H9 (cell line): ENCODE results near the gene FYCO1. TPM values are rescaled to one million over a fixed set of nuclear protein-coding genes. Genes with fewer than 3 reads are reported as not detected.

Source experiments
- DNase-seq: peaks from one replicate; pipeline ENCODE4 v3.0.0-alpha.2; 2017
- H2AFZ ChIP-seq: one replicate; pipeline ENCODE4 v1.6.1; 2013; ENCODE audit warnings: mild to moderate bottlenecking, low read length, control low read depth, moderate library complexity
- H2AK5ac ChIP-seq: 2 replicates; pipeline ENCODE4 v1.6.1; 2013; ENCODE audit warnings: low read length, control low read depth, mixed read lengths; ENCODE audit not compliant: insufficient read length
- H2BK120ac ChIP-seq: one replicate; pipeline ENCODE4 v1.6.1; 2013; ENCODE audit warnings: low read depth, mild to moderate bottlenecking, low read length, control low read depth, inconsistent platforms; ENCODE audit not compliant: poor library complexity, severe bottlenecking
- H2BK12ac ChIP-seq: 2 replicates; pipeline ENCODE4 v1.6.1; 2013; ENCODE audit warnings: low read length, control low read depth, mixed read lengths, low read depth; ENCODE audit not compliant: insufficient read length
- H2BK15ac ChIP-seq: 2 replicates; pipeline ENCODE4 v1.6.1; 2013; ENCODE audit warnings: low read depth, low read length, control low read depth
- H2BK20ac ChIP-seq: one replicate; pipeline ENCODE4 v1.6.1; 2013; ENCODE audit warnings: low read depth, mild to moderate bottlenecking, low read length, control low read depth, inconsistent platforms; ENCODE audit not compliant: poor library complexity, severe bottlenecking
- H2BK5ac ChIP-seq: 2 replicates; pipeline ENCODE4 v1.6.1; 2013; ENCODE audit warnings: low read length, control low read depth, mixed read lengths; ENCODE audit not compliant: insufficient read length
- H3K14ac ChIP-seq: 2 replicates; pipeline ENCODE4 v1.6.1; 2013; ENCODE audit warnings: low read length, control low read depth; ENCODE audit not compliant: insufficient read depth
- H3K18ac ChIP-seq: 2 replicates; pipeline ENCODE4 v1.6.1; 2013; ENCODE audit warnings: low read depth, mild to moderate bottlenecking, mixed read lengths, low read length, control low read depth; ENCODE audit not compliant: insufficient read length
- H3K23ac ChIP-seq: 2 replicates; pipeline ENCODE4 v1.6.1; 2013; ENCODE audit warnings: low read length, control low read depth, mixed read lengths, low read depth; ENCODE audit not compliant: insufficient read length
- H3K23me2 ChIP-seq: 2 replicates; pipeline ENCODE4 v1.6.1; 2013; ENCODE audit warnings: low read depth, mild to moderate bottlenecking, mixed read lengths, low read length, control low read depth; ENCODE audit not compliant: insufficient read length, poor library complexity, severe bottlenecking
- H3K27ac ChIP-seq: 2 replicates; pipeline ENCODE4 v1.5.1; 2013; ENCODE audit warnings: low read length, control low read depth, mixed read lengths, low read depth; ENCODE audit not compliant: insufficient read length
- H3K27me3 ChIP-seq: 2 replicates; pipeline ENCODE4 v1.6.1; 2013; ENCODE audit warnings: low read length, control low read depth, inconsistent platforms; ENCODE audit not compliant: insufficient read depth
- H3K4ac ChIP-seq: 2 replicates; pipeline ENCODE4 v1.6.1; 2013; ENCODE audit warnings: low read depth, mild to moderate bottlenecking, control low read depth, inconsistent platforms, low read length, moderate library complexity
- H3K4me1 ChIP-seq: 2 replicates; pipeline ENCODE4 v1.6.1; 2013; ENCODE audit warnings: low read length, control low read depth, inconsistent platforms; ENCODE audit not compliant: insufficient read depth
- H3K4me2 ChIP-seq: 2 replicates; pipeline ENCODE4 v1.6.1; 2013; ENCODE audit warnings: low read length, control low read depth, mixed read lengths; ENCODE audit not compliant: insufficient read length, insufficient read depth
- H3K56ac ChIP-seq: 2 replicates; pipeline ENCODE4 v1.6.1; 2013; ENCODE audit warnings: low read depth, mild to moderate bottlenecking, mixed read lengths, low read length, control low read depth; ENCODE audit not compliant: insufficient read length
- H3K79me1 ChIP-seq: 2 replicates; pipeline ENCODE4 v1.6.1; 2013; ENCODE audit warnings: low read depth, mild to moderate bottlenecking, moderate library complexity, low read length, control low read depth, inconsistent platforms; ENCODE audit not compliant: insufficient read depth, poor library complexity, severe bottlenecking
- H3K79me2 ChIP-seq: 2 replicates; pipeline ENCODE4 v1.6.1; 2013; ENCODE audit warnings: low read length, control low read depth, inconsistent platforms; ENCODE audit not compliant: insufficient read depth
- H3K9ac ChIP-seq: 2 replicates; pipeline ENCODE4 v1.6.1; 2013; ENCODE audit warnings: low read length, control low read depth, mixed read lengths; ENCODE audit not compliant: insufficient read length; ENCODE audit errors: extremely low read depth
- H3K9me3 ChIP-seq: one replicate; pipeline ENCODE4 v1.6.1; 2013; ENCODE audit warnings: low read depth, low read length, inconsistent platforms; ENCODE audit not compliant: control insufficient read depth
- H3T11ph ChIP-seq: one replicate; pipeline ENCODE4 v1.6.1; 2013; ENCODE audit warnings: mild to moderate bottlenecking, low read length, control low read depth, inconsistent platforms
- H4K20me1 ChIP-seq: one replicate; pipeline ENCODE4 v1.6.1; 2013; ENCODE audit not compliant: control insufficient read depth, insufficient read length, insufficient read depth
- H4K5ac ChIP-seq: 2 replicates; pipeline ENCODE4 v1.6.1; 2013; ENCODE audit warnings: low read depth, mild to moderate bottlenecking, mixed read lengths, low read length, control low read depth; ENCODE audit not compliant: insufficient read length
- H4K8ac ChIP-seq: replicated peaks from 2 replicates; pipeline ENCODE4 v1.6.1; 2013; ENCODE audit warnings: low read length, control low read depth, mixed read lengths, low read depth; ENCODE audit not compliant: insufficient read length
- H4K91ac ChIP-seq: 2 replicates; pipeline ENCODE4 v1.6.1; 2013; ENCODE audit warnings: low read depth, mild to moderate bottlenecking, moderate library complexity, mixed read lengths, low read length, control low read depth; ENCODE audit not compliant: insufficient read length
- H3K27ac Mint-ChIP-seq, 3 experiments: 2 replicates in 2 of 3; 3 replicates in 1 of 3; pipeline ENCODE4 v1.8.0; 2020 to 2021; ENCODE audit warnings: mixed read lengths in 3 of 3, mild to moderate bottlenecking in 1 of 3, moderate library complexity in 1 of 3
- H3K27me3 Mint-ChIP-seq: 2 replicates; pipeline ENCODE4 v1.8.0; 2021; ENCODE audit warnings: low read depth, mild to moderate bottlenecking, moderate library complexity, mixed read lengths
- H3K36me3 Mint-ChIP-seq, 3 experiments: 2 replicates in 2 of 3; 3 replicates in 1 of 3; pipeline ENCODE4 v1.8.0; 2020 to 2021; ENCODE audit warnings: low read depth in 3 of 3, mixed read lengths in 3 of 3; ENCODE audit not compliant: insufficient read depth in 1 of 3
- H3K4me1 Mint-ChIP-seq, 2 experiments: 2 replicates each; pipeline ENCODE4 v1.8.0; 2020; ENCODE audit warnings: mixed read lengths in 2 of 2
- H3K4me3 Mint-ChIP-seq, 2 experiments: 2 replicates in 1 of 2; 3 replicates in 1 of 2; pipeline ENCODE4 v1.8.0; 2020 to 2021; ENCODE audit warnings: mild to moderate bottlenecking in 2 of 2, mixed read lengths in 2 of 2, moderate library complexity in 1 of 2
- H3K9me3 Mint-ChIP-seq, 2 experiments: 2 replicates in 1 of 2; 3 replicates in 1 of 2; pipeline ENCODE4 v1.8.0; 2020; ENCODE audit warnings: mild to moderate bottlenecking in 2 of 2, mixed read lengths in 2 of 2, moderate library complexity in 1 of 2
- WGBS: extraction: QIAGEN DNeasy Blood & Tissue Kit; methylation state at CpG from one replicate; pipeline ENCODE4 v1.1.7; 2013; ENCODE audit warnings: missing lambda C conversion rate, low lambda C conversion rate, mixed read lengths; ENCODE audit not compliant: insufficient read length; ENCODE audit errors: extremely low coverage; 5-methylcytosine and 5-hydroxymethylcytosine counted together
- total RNA-seq: library from RNA; stranded (reverse); gene quantifications from 2 replicates; pipeline ENCODE4 v1.2.1, GENCODE V29; 2021
- TF ChIP-seq, protein P1 (sequence below): fragments of 200-600 bp; sonication (generic); conservative IDR thresholded peaks from 3 replicates; pipeline ENCODE4 v1.8.0; 2021; ENCODE audit warnings: antibody characterized with exemption, mild to moderate bottlenecking

FYCO1 gene
- total RNA-seq, 1 experiment from 2014 or later: 10.4 TPM

DNA sequence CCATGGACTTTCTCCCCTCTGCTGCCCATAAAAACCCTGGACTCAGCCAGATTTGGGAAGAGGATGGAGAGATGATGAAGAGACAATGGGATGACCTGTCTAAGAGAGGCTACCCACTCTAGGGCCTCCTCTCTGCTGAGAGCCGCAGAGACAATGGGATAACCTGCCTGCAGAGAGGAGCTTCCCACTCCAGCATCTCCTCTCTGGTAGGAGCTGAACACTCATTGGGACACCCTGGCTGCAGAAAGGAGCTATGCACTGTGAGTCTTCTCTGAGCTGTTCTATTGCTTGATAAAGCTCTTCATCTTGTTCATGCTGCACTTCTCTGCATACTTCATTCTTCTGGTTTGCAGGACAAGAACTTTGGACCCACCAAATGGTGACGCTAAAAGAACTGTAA lies 36.1 kb upstream of the FYCO1 start:
- Mint-ChIP-seq H3K27me3 (no peaks in the 10 kb centered on the region), H3K36me3 (peaks cover 0 to 8% (median 6%) of the 10 kb centered on the region in 3 experiments; a peak in 4 of 7 replicates), H3K27ac (no peak overlapping the region), H3K4me3 (no peak overlapping the region), H3K9me3 (peaks cover 15 to 17% of the 10 kb centered on the region in 2 experiments), H3K4me1 (no peaks in the 10 kb centered on the region)
- Histone ChIP-seq H4K5ac (no peak overlapping the region), H3K56ac (no peak overlapping the region), H2AK5ac (no peak overlapping the region), H2BK20ac (no peak overlapping the region), H2BK5ac (no peak overlapping the region), H2AFZ (no peak overlapping the region), H3K23me2 (no peaks in the 10 kb centered on the region), H3K18ac (no peak overlapping the region), H3K4me2 (no peak overlapping the region), H3K9ac (no peak overlapping the region), H3K27me3 (no peaks in the 10 kb centered on the region), H2BK12ac (no peak overlapping the region), H3K79me1 (no peaks in the 10 kb centered on the region), H3K14ac (no peak overlapping the region), H3T11ph (no peak overlapping the region), H4K91ac (no peak overlapping the region), H4K8ac (no peak overlapping the region), H3K4me1 (no peaks in the 10 kb centered on the region), H3K79me2 (no peaks in the 10 kb centered on the region), H3K27ac (no peak overlapping the region), H2BK15ac (no peak overlapping the region), H3K4ac (no peak overlapping the region), H3K9me3 (peaks cover 8% of the 10 kb centered on the region), H2BK120ac (no peak overlapping the region), H4K20me1 (no peaks in the 10 kb centered on the region), H3K23ac (no peak overlapping the region)
- no CpG with 5 or more reads among the region's 2 CpGs for WGBS
- no peak for DNase-seq
- TF ChIP-seq, protein P1, sequence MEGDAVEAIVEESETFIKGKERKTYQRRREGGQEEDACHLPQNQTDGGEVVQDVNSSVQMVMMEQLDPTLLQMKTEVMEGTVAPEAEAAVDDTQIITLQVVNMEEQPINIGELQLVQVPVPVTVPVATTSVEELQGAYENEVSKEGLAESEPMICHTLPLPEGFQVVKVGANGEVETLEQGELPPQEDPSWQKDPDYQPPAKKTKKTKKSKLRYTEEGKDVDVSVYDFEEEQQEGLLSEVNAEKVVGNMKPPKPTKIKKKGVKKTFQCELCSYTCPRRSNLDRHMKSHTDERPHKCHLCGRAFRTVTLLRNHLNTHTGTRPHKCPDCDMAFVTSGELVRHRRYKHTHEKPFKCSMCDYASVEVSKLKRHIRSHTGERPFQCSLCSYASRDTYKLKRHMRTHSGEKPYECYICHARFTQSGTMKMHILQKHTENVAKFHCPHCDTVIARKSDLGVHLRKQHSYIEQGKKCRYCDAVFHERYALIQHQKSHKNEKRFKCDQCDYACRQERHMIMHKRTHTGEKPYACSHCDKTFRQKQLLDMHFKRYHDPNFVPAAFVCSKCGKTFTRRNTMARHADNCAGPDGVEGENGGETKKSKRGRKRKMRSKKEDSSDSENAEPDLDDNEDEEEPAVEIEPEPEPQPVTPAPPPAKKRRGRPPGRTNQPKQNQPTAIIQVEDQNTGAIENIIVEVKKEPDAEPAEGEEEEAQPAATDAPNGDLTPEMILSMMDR: no peak
